Panc1 (cell line): ENCODE measurements around the gene ACLY. TPM values are rescaled to one million over a fixed set of nuclear protein-coding genes. Genes with fewer than 3 reads are reported as not detected.

ENCODE experiments used
- ATAC-seq: fragments of 200-7000 bp; cut with Tn5 transposase; 2 replicates; pipeline ENCODE4 v1.9.1; 2020; ENCODE audit warnings: mild to moderate bottlenecking, moderate library complexity
- BruUV-seq: library from RNA; stranded (reverse); fragments of 400-500 nt; replicated peaks from 2 replicates; lab custom pipeline; 2021; lab: Mats Ljungman, UMichigan
- CTCF ChIA-PET: fragments of 300-600 bp; sonication (Branson Sonifier 250); formaldehyde crosslinking; loops from one replicate; lab custom pipeline; 2022; ENCODE audit warnings: antibody characterized with exemption; lab: Charles Lee
- POLR2A ChIA-PET: fragments of 300-600 bp; sonication (Branson Sonifier 250); formaldehyde crosslinking; loops from one replicate; lab custom pipeline; 2022; ENCODE audit warnings: antibody characterized with exemption; lab: Charles Lee
- DNase-seq: peaks from one replicate; pipeline ENCODE4 v3.0.0-alpha.2; 2010; ENCODE audit warnings: low read depth, low spot score
- H3K27ac ChIP-seq: 2 replicates; pipeline ENCODE4 v1.5.1; 2011; ENCODE audit warnings: mild to moderate bottlenecking, low read length, inconsistent platforms
- H3K27me3 ChIP-seq: fragments of 200-500 bp; sonication (Bioruptor generic); 2 replicates; pipeline ENCODE4 v1.6.0; 2014; ENCODE audit warnings: low read length, inconsistent platforms; ENCODE audit not compliant: control insufficient read depth, insufficient read depth
- H3K36me3 ChIP-seq: fragments of 200-500 bp; sonication (Bioruptor generic); 2 replicates; pipeline ENCODE4 v1.5.1; 2014; ENCODE audit warnings: inconsistent platforms, mild to moderate bottlenecking, low read length, moderate library complexity; ENCODE audit not compliant: control insufficient read depth, insufficient read depth
- H3K4me1 ChIP-seq: 2 replicates; pipeline ENCODE4 v1.5.1; 2011; ENCODE audit warnings: inconsistent platforms, mild to moderate bottlenecking, low read length, moderate library complexity; ENCODE audit not compliant: control insufficient read depth, insufficient read depth
- H3K4me3 ChIP-seq, 2 experiments: 2 replicates each; pipeline ENCODE4 v1.5.1; 2011 to 2012; ENCODE audit warnings: low read depth in 2 of 2, low read length in 2 of 2, mild to moderate bottlenecking in 2 of 2, inconsistent platforms in 1 of 2, moderate library complexity in 1 of 2
- H3K9me3 ChIP-seq: fragments of 200-500 bp; sonication (Bioruptor generic); 2 replicates; pipeline ENCODE4 v1.5.1; 2014; ENCODE audit warnings: low read depth, mild to moderate bottlenecking, inconsistent platforms, low read length, moderate library complexity; ENCODE audit not compliant: control insufficient read depth, insufficient read depth
- POLR2AphosphoS5 ChIP-seq: IDR thresholded peaks from 2 replicates; pipeline ENCODE4 v1.6.1; 2012; ENCODE audit warnings: mild to moderate bottlenecking, low read depth, low read length, moderate library complexity
- SIN3A ChIP-seq: IDR thresholded peaks from 2 replicates; pipeline ENCODE4 v1.6.1; 2012; ENCODE audit warnings: low read depth, mild to moderate bottlenecking, low read length, moderate library complexity, borderline replicate concordance; ENCODE audit not compliant: insufficient read depth
- TCF7L2 ChIP-seq: IDR thresholded peaks from 2 replicates; pipeline ENCODE4 v1.6.1; 2011; ENCODE audit warnings: mild to moderate bottlenecking, low read depth, low read length, inconsistent platforms
- in situ Hi-C: cut with HindIII; loops from 2 replicates; pipeline ENCODE4 v1.10.0; 2016; ENCODE audit warnings: low sequenced_read_pairs, low pct_unique_long_range_greater_than_20kb
- intact Hi-C: fragments of 100-400 bp; cut with micrococcal nuclease; formaldehyde crosslinking; loops from one replicate; pipeline ENCODE4 v1.10.0; 2022; ENCODE audit not compliant: unreplicated experiment
- total RNA-seq: library from RNA; stranded (reverse); gene quantifications from one replicate; pipeline ENCODE4 v1.2.1, GENCODE V29; 2021; ENCODE audit not compliant: unreplicated experiment
- TF ChIP-seq, protein P1 (sequence below), 2 experiments: IDR thresholded peaks; 2 replicates each; pipeline ENCODE4 v1.6.1; 2011 to 2012; ENCODE audit warnings: low read depth in 2 of 2, control low read depth in 1 of 2, low read length in 1 of 2, mild to moderate bottlenecking in 1 of 2, moderate library complexity in 1 of 2; ENCODE audit not compliant: insufficient read depth in 1 of 2
- TF ChIP-seq, protein P2 (sequence below): fragments of 450-650 bp; IDR thresholded peaks from 2 replicates; pipeline ENCODE4 v1.5.1; 2017; ENCODE audit warnings: mild to moderate bottlenecking

ACLY gene
- total RNA-seq, 1 experiment from 2014 or later: 225 TPM

DNA sequence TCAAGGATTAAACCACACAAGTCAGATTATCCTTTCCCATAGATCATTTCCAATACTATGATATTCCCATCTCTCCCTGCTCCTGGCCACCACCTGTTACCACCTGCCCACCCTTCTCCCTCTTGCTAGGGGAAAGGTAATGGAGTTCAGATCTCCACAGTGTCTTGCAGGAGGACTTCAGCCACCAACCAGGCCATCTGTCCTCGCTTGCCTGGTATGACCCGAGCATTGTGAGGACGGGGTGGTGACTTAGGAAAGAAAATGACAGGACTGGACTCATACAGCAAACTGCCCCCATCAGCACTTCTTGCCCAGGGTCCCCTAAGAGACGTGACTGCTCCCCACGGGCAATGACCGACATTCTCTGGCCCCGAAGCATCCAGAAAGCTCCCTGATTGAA lies 95.2 kb downstream of the ACLY start:
- in situ Hi-C loops (no loop called here), intact Hi-C loops (no loop called here)
- Histone ChIP-seq H3K4me1 (no peaks in the 10 kb centered on the region; the same call in 1 of the 2 replicates), H3K36me3 (no peaks in the 10 kb centered on the region), H3K4me3 (no peak overlapping the region), H3K27me3 (no peaks in the 10 kb centered on the region), H3K27ac (no peak overlapping the region), H3K9me3 (no peaks in the 10 kb centered on the region)
- POLR2A ChIA-PET: interaction anchor here (0.6 to 0.7 kb wide), 2 partner anchors 18 to 205 kb away, joined by 7 read pairs; no protein-coding TSS in a partner anchor
- BruUV-seq: no TSS peak
- CTCF ChIA-PET: interaction anchor here (0.6 kb wide), 1 partner anchor 50 kb away, joined by 3 read pairs; no protein-coding TSS in a partner anchor
- peak; percentile 11; the same call in 1 of the 2 replicates for ATAC-seq
- DNase-seq: no peak
- TF ChIP-seq, protein P1, sequence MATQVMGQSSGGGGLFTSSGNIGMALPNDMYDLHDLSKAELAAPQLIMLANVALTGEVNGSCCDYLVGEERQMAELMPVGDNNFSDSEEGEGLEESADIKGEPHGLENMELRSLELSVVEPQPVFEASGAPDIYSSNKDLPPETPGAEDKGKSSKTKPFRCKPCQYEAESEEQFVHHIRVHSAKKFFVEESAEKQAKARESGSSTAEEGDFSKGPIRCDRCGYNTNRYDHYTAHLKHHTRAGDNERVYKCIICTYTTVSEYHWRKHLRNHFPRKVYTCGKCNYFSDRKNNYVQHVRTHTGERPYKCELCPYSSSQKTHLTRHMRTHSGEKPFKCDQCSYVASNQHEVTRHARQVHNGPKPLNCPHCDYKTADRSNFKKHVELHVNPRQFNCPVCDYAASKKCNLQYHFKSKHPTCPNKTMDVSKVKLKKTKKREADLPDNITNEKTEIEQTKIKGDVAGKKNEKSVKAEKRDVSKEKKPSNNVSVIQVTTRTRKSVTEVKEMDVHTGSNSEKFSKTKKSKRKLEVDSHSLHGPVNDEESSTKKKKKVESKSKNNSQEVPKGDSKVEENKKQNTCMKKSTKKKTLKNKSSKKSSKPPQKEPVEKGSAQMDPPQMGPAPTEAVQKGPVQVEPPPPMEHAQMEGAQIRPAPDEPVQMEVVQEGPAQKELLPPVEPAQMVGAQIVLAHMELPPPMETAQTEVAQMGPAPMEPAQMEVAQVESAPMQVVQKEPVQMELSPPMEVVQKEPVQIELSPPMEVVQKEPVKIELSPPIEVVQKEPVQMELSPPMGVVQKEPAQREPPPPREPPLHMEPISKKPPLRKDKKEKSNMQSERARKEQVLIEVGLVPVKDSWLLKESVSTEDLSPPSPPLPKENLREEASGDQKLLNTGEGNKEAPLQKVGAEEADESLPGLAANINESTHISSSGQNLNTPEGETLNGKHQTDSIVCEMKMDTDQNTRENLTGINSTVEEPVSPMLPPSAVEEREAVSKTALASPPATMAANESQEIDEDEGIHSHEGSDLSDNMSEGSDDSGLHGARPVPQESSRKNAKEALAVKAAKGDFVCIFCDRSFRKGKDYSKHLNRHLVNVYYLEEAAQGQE (IDR thresholded peaks at IDR 0.05; ENCODE audit: insufficient read depth in 1 of 2, low read depth in 2 of 2, low read length in 1 of 2): no peak
- peak; percentile 38; the same call in 1 of the 2 replicates for TF ChIP-seq POLR2AphosphoS5

DNA sequence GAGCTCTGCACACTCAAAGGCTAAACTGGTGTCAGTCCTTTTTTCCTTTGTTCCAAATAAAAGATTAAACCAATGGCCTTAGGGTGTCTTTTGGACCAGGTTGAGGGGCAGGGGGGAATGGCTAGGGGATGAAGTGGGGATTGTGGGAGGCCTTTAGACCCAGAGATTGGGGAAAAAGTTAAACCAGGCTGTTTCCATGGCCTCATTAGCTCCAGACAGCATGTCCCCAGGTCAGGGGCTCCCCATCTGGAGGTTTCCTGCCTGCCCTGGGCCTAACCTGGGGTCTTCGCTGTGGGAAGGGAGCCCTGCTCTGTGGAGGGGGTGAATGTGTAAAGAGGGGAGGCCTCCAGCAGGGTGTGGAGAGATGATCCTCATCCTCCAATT lies 95.6 kb downstream of the ACLY start:
- H3K9me3 ChIP-seq: no peaks in the 10 kb centered on the region
- no peaks in the 10 kb centered on the region for H3K27me3 ChIP-seq
- peaks cover 2% of the 10 kb centered on the region; the same call in 1 of the 2 replicates for H3K36me3 ChIP-seq
- H3K27ac ChIP-seq: no peak overlapping the region
- TF ChIP-seq, protein P2, sequence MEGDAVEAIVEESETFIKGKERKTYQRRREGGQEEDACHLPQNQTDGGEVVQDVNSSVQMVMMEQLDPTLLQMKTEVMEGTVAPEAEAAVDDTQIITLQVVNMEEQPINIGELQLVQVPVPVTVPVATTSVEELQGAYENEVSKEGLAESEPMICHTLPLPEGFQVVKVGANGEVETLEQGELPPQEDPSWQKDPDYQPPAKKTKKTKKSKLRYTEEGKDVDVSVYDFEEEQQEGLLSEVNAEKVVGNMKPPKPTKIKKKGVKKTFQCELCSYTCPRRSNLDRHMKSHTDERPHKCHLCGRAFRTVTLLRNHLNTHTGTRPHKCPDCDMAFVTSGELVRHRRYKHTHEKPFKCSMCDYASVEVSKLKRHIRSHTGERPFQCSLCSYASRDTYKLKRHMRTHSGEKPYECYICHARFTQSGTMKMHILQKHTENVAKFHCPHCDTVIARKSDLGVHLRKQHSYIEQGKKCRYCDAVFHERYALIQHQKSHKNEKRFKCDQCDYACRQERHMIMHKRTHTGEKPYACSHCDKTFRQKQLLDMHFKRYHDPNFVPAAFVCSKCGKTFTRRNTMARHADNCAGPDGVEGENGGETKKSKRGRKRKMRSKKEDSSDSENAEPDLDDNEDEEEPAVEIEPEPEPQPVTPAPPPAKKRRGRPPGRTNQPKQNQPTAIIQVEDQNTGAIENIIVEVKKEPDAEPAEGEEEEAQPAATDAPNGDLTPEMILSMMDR: no peak
- TF ChIP-seq TCF7L2 (no peak), SIN3A (no peak), POLR2AphosphoS5 (0 out of 2 replicates have a peak, but pooled peaks have one; percentile 28)
- TF ChIP-seq, protein P1 (IDR thresholded peaks at IDR 0.05; ENCODE audit: insufficient read depth in 1 of 2, low read depth in 2 of 2, low read length in 1 of 2): no peak
- ChIA-PET POLR2A (no interaction called here), CTCF (no interaction called here)
- ATAC-seq (peak; percentile 15), DNase-seq (no peak)
- BruUV-seq: no TSS peak
- no peak overlapping the region for H3K4me3 ChIP-seq
- intact Hi-C loops: no loop called here
- in situ Hi-C loops: no loop called here
- H3K4me1 ChIP-seq: no peaks in the 10 kb centered on the region; the same call in 1 of the 2 replicates
